HepG2 (cell line): ENCODE measurements around the gene CLEC2D.

Source experiments
- HCFC1 ChIP-seq: fragments of 150-350 bp; IDR thresholded peaks from 2 replicates; pipeline ENCODE4 v1.6.1; 2014; ENCODE audit warnings: low read depth, low read length
- JUNB ChIP-seq: sonication (generic); formaldehyde crosslinking; IDR thresholded peaks from 2 replicates; pipeline ENCODE4 v1.8.0; 2022; ENCODE audit warnings: missing genetic modification reagents, mild to moderate bottlenecking, borderline replicate concordance
- MAFG ChIP-seq: sonication (generic); formaldehyde crosslinking; IDR thresholded peaks from 2 replicates; pipeline ENCODE4 v1.5.1; 2020; ENCODE audit warnings: mild to moderate bottlenecking, missing genetic modification reagents
- RAD21 ChIP-seq: fragments of 450-650 bp; formaldehyde crosslinking; IDR thresholded peaks from 2 replicates; pipeline ENCODE4 v1.5.0; 2020; ENCODE audit warnings: mild to moderate bottlenecking
- SMC3 ChIP-seq: IDR thresholded peaks from 2 replicates; pipeline ENCODE4 v1.6.1; 2011; ENCODE audit warnings: low read length, improper control_type of control experiment
- SNAPC5 ChIP-seq: sonication (generic); formaldehyde crosslinking; IDR thresholded peaks from 2 replicates; pipeline ENCODE4 v1.8.1; 2023; ENCODE audit warnings: mild to moderate bottlenecking, missing genetic modification reagents, borderline replicate concordance
- SNRNP70 ChIP-seq: fragments of 200-400 bp; formaldehyde crosslinking; IDR thresholded peaks from 2 replicates; pipeline ENCODE4 v1.6.1; 2017; ENCODE audit warnings: mild to moderate bottlenecking, low read depth, low read length, moderate library complexity
- SP2 ChIP-seq: sonication (generic); formaldehyde crosslinking; IDR thresholded peaks from 2 replicates; pipeline ENCODE4 v1.5.1; 2020; ENCODE audit warnings: mild to moderate bottlenecking, missing genetic modification reagents
- TAF1 ChIP-seq: sonication (generic); formaldehyde crosslinking; IDR thresholded peaks from 2 replicates; pipeline ENCODE4 v1.4.0; 2020; ENCODE audit warnings: missing genetic modification reagents
- TF ChIP-seq, protein P1 (sequence below): sonication (generic); formaldehyde crosslinking; conservative IDR thresholded peaks from 2 replicates; pipeline ENCODE4 v1.5.0; 2020; ENCODE audit warnings: missing genetic modification reagents
- TF ChIP-seq, protein P2 (sequence below): sonication (generic); formaldehyde crosslinking; IDR thresholded peaks from 2 replicates; pipeline ENCODE4 v1.5.0; 2020; ENCODE audit warnings: mild to moderate bottlenecking, missing genetic modification reagents, moderate library complexity

DNA sequence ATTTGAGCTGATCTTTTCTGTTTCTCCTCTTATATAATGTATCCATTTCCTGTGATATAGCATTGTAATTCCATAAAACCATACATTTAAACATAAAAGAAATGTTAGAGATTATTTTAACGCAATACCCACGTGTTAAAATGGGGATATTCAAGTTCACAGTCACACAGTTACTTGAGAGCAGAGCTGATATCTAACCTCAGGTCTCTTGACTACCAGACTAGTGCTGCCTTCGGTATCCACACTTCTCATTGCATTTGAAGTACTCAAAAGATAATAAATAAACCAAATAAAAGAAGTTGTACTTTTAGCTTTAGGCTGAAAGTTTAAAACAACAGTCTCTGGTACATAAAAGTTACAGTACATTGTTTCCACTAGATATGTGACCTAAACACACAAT is 60.5 kb downstream of the CLEC2D start:
- TF ChIP-seq, protein P1, sequence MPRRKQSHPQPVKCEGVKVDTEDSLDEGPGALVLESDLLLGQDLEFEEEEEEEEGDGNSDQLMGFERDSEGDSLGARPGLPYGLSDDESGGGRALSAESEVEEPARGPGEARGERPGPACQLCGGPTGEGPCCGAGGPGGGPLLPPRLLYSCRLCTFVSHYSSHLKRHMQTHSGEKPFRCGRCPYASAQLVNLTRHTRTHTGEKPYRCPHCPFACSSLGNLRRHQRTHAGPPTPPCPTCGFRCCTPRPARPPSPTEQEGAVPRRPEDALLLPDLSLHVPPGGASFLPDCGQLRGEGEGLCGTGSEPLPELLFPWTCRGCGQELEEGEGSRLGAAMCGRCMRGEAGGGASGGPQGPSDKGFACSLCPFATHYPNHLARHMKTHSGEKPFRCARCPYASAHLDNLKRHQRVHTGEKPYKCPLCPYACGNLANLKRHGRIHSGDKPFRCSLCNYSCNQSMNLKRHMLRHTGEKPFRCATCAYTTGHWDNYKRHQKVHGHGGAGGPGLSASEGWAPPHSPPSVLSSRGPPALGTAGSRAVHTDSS, result no peak
- TF ChIP-seq TAF1 (CRISPR knock-in tag) (no peak), MAFG (CRISPR knock-in tag) (no peak), SMC3 (no peak), SNRNP70 (no peak), SNAPC5 (CRISPR knock-in tag) (no peak), RAD21 (no peak), JUNB (no peak), SP2 (CRISPR knock-in tag) (no peak), HCFC1 (no peak)
- TF ChIP-seq, protein P2, sequence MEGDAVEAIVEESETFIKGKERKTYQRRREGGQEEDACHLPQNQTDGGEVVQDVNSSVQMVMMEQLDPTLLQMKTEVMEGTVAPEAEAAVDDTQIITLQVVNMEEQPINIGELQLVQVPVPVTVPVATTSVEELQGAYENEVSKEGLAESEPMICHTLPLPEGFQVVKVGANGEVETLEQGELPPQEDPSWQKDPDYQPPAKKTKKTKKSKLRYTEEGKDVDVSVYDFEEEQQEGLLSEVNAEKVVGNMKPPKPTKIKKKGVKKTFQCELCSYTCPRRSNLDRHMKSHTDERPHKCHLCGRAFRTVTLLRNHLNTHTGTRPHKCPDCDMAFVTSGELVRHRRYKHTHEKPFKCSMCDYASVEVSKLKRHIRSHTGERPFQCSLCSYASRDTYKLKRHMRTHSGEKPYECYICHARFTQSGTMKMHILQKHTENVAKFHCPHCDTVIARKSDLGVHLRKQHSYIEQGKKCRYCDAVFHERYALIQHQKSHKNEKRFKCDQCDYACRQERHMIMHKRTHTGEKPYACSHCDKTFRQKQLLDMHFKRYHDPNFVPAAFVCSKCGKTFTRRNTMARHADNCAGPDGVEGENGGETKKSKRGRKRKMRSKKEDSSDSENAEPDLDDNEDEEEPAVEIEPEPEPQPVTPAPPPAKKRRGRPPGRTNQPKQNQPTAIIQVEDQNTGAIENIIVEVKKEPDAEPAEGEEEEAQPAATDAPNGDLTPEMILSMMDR (CRISPR knock-in tag), result no peak
